Suprapubic skin (tissue), 4 donors: ENCODE data around the gene RAD51D. TPM values are rescaled to one million over a fixed set of nuclear protein-coding genes. Genes with fewer than 3 reads are reported as not detected.

ENCODE experiments used
- DNase-seq, 2 donors: peaks; one replicate each; pipeline ENCODE4 v3.0.0-alpha.2; 2019; ENCODE audit warnings: low spot score in 2 of 2
- H3K27ac ChIP-seq: fragments of 200-600 bp; sonication (generic); one replicate; pipeline ENCODE4 v1.5.1; 2019
- H3K27me3 ChIP-seq: fragments of 200-600 bp; sonication (generic); one replicate; pipeline ENCODE4 v1.5.1; 2019
- H3K36me3 ChIP-seq: fragments of 200-600 bp; sonication (generic); one replicate; pipeline ENCODE4 v1.5.1; 2019
- H3K4me1 ChIP-seq: fragments of 200-600 bp; sonication (generic); one replicate; pipeline ENCODE4 v1.5.1; 2019
- H3K4me3 ChIP-seq: fragments of 200-600 bp; sonication (generic); one replicate; pipeline ENCODE4 v1.5.1; 2019; ENCODE audit warnings: mild to moderate bottlenecking
- H3K9me3 ChIP-seq: fragments of 200-600 bp; sonication (generic); one replicate; pipeline ENCODE4 v1.5.1; 2019
- EP300 ChIP-seq: sonication (generic); formaldehyde crosslinking; IDR thresholded peaks from one replicate; pipeline ENCODE4 v1.6.1; 2017; ENCODE audit warnings: antibody characterized with exemption
- POLR2A ChIP-seq, 2 donors: fragments of 450-650 bp; IDR thresholded peaks; one replicate each; pipeline ENCODE4 v1.6.1; 2017; ENCODE audit warnings: antibody characterized with exemption in 2 of 2, mild to moderate bottlenecking in 2 of 2, moderate library complexity in 2 of 2
- POLR2AphosphoS5 ChIP-seq, 3 donors: sonication (generic); formaldehyde crosslinking; IDR thresholded peaks; one replicate each; pipeline ENCODE4 v1.6.1; 2017; ENCODE audit warnings: antibody characterized with exemption in 3 of 3
- WGBS: methylation state at CpG from one replicate; pipeline ENCODE4 v1.1.5; 2018; 5-methylcytosine and 5-hydroxymethylcytosine counted together
- total RNA-seq, 4 donors: library from RNA; depleted of rRNA; stranded (reverse); fragments of >200 nt; gene quantifications; one replicate each; pipeline ENCODE4 v1.1.0, GENCODE V29; 2016
- TF ChIP-seq, protein P1 (sequence below), 2 donors: fragments of 200-600 bp in 1 of 2; fragments of 450-650 bp in 1 of 2; sonication (generic) in 1 of 2; IDR thresholded peaks; one replicate each; pipeline ENCODE4 v1.5.1; 2016 to 2019; ENCODE audit warnings: antibody characterized with exemption in 2 of 2, mild to moderate bottlenecking in 1 of 2, moderate library complexity in 1 of 2

Gene RAD51D
- total RNA-seq: 1 to 10 TPM; 3.2 to 7.7 (median 6.4) TPM

DNA sequence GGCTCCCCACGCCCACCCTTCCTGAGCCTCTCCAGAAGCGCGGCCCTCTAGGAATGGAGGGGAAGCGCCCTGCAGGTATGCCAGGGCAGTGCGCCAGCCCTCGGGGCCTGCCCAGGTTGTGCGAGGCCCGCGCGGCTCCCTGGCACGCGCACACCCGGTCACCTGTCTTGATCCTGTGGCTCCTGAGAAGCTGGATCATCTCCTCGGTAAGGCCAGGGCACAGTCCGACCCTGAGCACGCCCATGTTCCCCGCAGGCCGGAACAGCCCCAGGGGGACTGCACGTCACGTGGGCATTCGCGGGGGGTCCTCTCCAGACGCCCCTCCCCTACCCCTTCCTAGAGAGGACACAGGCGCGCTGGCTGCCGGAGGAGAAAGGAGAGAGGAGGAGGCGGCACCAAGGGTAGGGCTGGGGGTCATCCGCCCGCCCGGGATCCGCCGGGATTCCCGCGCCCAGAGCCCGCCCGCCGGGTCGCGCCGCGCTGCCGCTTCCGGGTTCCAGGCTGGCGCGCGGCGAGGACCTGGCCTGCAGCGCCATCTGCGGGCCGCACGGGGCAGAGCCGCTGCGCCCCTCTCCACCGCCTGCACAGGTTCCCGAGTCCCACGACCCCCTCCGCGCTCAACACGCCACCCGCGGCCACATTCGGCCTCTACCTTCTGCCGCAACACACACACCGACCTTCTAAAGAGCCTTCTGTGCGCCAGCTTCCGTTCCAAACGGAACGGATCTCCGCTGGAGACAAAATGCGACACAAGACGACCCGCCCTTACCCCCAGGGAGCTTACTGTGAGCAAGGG lies at the start of gene RAD51D:
TSS of gene RAD51D (minus strand) at position 491 of the 796 bp plus-strand sequence. CDS start at position 244, 247 bp downstream.
- Histone ChIP-seq H3K27me3 (no peaks in the 10 kb centered on the region), H3K4me1 (peaks cover 15% of the 10 kb centered on the region), H3K9me3 (no peaks in the 10 kb centered on the region), H3K4me3 (peak within 1 kb of the TSS; percentile 86), H3K27ac (peak within 1 kb of the TSS; percentile 62), H3K36me3 (no peaks in the 10 kb centered on the region)
- 0% methylated on average over 14 of the region's 72 CpGs for WGBS
- peak; percentile 82 to 85 for DNase-seq
- TF ChIP-seq POLR2A (IDR thresholded peaks at IDR 0.05): no peak
- TF ChIP-seq EP300: no peak
- TF ChIP-seq, protein P1, sequence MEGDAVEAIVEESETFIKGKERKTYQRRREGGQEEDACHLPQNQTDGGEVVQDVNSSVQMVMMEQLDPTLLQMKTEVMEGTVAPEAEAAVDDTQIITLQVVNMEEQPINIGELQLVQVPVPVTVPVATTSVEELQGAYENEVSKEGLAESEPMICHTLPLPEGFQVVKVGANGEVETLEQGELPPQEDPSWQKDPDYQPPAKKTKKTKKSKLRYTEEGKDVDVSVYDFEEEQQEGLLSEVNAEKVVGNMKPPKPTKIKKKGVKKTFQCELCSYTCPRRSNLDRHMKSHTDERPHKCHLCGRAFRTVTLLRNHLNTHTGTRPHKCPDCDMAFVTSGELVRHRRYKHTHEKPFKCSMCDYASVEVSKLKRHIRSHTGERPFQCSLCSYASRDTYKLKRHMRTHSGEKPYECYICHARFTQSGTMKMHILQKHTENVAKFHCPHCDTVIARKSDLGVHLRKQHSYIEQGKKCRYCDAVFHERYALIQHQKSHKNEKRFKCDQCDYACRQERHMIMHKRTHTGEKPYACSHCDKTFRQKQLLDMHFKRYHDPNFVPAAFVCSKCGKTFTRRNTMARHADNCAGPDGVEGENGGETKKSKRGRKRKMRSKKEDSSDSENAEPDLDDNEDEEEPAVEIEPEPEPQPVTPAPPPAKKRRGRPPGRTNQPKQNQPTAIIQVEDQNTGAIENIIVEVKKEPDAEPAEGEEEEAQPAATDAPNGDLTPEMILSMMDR (IDR thresholded peaks at IDR 0.05): peak; percentile 93 to 98

DNA sequence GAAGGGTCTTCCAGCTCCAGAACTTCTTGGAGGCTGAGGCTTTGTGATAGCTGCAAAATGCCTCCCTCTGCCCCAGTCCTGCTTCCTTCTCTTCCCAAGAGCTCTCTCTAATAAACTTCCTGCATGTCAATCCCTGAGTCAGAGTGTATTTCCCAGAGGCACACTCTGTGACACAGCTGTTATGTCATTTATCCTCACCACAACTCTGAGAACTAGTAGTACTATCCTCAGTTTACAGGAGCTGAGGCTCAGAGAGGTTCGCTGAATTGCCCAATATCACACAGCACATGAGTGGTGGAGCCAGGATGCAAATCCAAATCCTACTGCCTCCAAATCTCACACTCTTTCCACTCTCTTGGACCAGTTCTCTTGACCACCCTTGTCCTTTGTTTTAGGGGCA lies 48.0 kb upstream of the RAD51D start:
- H3K27ac ChIP-seq: no peak overlapping the region
- 64% methylated on average over 1 of the region's 1 CpG for WGBS
- no peak overlapping the region for H3K4me3 ChIP-seq
- no peaks in the 10 kb centered on the region for H3K36me3 ChIP-seq
- no peak for DNase-seq
- peaks cover 7% of the 10 kb centered on the region for H3K27me3 ChIP-seq
- TF ChIP-seq POLR2A (IDR thresholded peaks at IDR 0.05) (no peak), POLR2AphosphoS5 (IDR thresholded peaks at IDR 0.05) (no peak), EP300 (no peak)
- TF ChIP-seq, protein P1 (IDR thresholded peaks at IDR 0.05): no peak
- peaks cover 5% of the 10 kb centered on the region for H3K4me1 ChIP-seq
- H3K9me3 ChIP-seq: no peaks in the 10 kb centered on the region

DNA sequence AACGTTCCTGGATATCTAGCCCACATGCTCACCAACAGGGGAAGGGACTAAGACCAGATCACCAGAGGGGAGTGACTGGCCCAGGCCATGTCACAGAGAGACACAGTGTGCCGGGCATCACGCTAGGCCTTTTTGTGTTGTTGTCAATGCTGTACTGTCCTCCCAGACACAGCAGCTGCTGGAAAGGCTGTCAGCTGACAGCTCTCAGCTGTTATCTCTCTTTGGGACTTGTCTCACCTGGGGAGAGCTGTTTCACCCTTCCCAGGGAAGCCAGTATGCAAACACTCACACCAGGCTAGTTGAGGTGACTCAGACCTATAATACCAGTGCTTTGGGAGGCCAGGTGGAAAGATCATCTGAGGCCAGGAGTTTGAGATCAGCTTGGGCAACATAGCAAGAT lies 47.4 kb upstream of the RAD51D start:
- Histone ChIP-seq H3K27me3 (peaks cover 10% of the 10 kb centered on the region), H3K36me3 (no peaks in the 10 kb centered on the region), H3K27ac (no peak overlapping the region), H3K4me1 (peaks cover 5% of the 10 kb centered on the region), H3K9me3 (no peaks in the 10 kb centered on the region), H3K4me3 (no peak overlapping the region)
- WGBS: 63% methylated on average over 2 of the region's 3 CpGs
- TF ChIP-seq POLR2A (IDR thresholded peaks at IDR 0.05) (no peak), EP300 (no peak), POLR2AphosphoS5 (IDR thresholded peaks at IDR 0.05) (no peak)
- TF ChIP-seq, protein P1 (IDR thresholded peaks at IDR 0.05): no peak
- no peak for DNase-seq

DNA sequence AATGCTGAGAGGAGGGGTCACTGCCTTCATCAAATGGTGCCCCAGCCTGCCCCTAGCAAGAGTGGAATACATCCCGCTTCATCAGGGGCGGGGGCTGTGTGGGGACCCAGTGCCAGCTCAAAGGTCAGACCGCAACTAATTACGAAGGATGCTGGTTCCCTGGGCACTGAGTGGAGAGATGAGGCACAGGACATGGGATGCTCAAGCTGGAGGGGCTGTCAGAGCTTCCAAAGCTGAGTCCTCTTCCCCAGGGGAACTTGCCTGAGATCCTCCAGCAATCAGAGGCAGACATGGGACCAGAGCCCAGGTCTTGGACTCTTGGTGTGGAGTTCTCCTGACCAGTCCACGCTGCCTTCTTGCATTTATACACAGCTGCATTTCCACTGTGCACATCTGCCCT lies 46.9 kb upstream of the RAD51D start:
- TF ChIP-seq EP300 (no peak), POLR2AphosphoS5 (IDR thresholded peaks at IDR 0.05) (no peak), POLR2A (IDR thresholded peaks at IDR 0.05) (no peak)
- TF ChIP-seq, protein P1 (IDR thresholded peaks at IDR 0.05): no peak
- Histone ChIP-seq H3K9me3 (no peaks in the 10 kb centered on the region), H3K27me3 (peaks cover 10% of the 10 kb centered on the region), H3K4me1 (peaks cover 3% of the 10 kb centered on the region), H3K4me3 (no peak overlapping the region), H3K36me3 (no peaks in the 10 kb centered on the region), H3K27ac (no peak overlapping the region)
- 52% methylated on average over 5 of the region's 5 CpGs for WGBS
- DNase-seq: no peak

DNA sequence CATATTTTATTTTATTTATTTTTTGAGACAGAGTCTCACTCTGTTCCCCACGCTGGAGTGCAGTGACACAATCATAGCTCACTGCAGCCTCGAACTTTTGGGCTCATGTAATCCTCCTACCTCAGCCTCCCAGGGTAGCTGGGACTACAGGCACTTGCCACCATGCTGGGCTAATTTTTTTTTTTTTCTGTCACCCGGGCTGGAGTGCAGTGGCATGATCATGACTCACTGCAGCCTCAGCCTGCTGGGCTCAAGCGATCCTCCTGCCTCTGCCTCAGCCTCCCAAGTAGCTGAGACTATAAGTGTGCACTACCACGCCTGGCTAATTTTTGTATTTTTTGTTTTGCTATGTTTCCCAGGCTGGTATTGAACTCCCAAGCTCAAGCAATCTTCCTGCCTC lies 45.1 kb upstream of the RAD51D start:
- Histone ChIP-seq H3K9me3 (no peaks in the 10 kb centered on the region), H3K4me3 (no peak overlapping the region), H3K27ac (no peak overlapping the region), H3K27me3 (peaks cover 10% of the 10 kb centered on the region), H3K4me1 (no peaks in the 10 kb centered on the region), H3K36me3 (no peaks in the 10 kb centered on the region)
- DNase-seq: no peak
- 70% methylated on average over 5 of the region's 5 CpGs for WGBS
- no peak for TF ChIP-seq POLR2A (IDR thresholded peaks at IDR 0.05)
- TF ChIP-seq POLR2AphosphoS5 (IDR thresholded peaks at IDR 0.05): no peak
- no peak for TF ChIP-seq EP300
